ENCODE results near the gene AOC2.
"Not testable (repeated sequence)": the region's sequence is repeated elsewhere in the genome, so short reads cannot be mapped to it uniquely, and the experiment has no call there.

The AOC2 gene

GRCh38 chr17:42883802-42884558 is 39.6 kb downstream of the AOC2 start:
- no peak for DNase-seq

GRCh38 chr17:42885806-42886205 is 41.4 kb downstream of the AOC2 start:
- DNase-seq: not testable (repeated sequence)

GRCh38 chr17:42886283-42887176 is 42.1 kb downstream of the AOC2 start:
- no peak for DNase-seq

GRCh38 chr17:42889809-42890208 is 45.4 kb downstream of the AOC2 start:
- no peak for DNase-seq

GRCh38 chr17:42891539-42892152 is 47.3 kb downstream of the AOC2 start:
- no peak for DNase-seq

- DNase-seq: no peak
Measured at GRCh38 chr17:42893359-42893758, 49.0 kb downstream of the AOC2 start.

GRCh38 chr17:42894283-42895184 is 50.2 kb downstream of the AOC2 start:
- DNase-seq: no peak

GRCh38 chr17:42895185-42895555 is 50.8 kb downstream of the AOC2 start:
- peak; percentile 11 to 69 for DNase-seq

GRCh38 chr17:42898147-42898811 is 53.9 kb downstream of the AOC2 start:
- no peak for DNase-seq

GRCh38 chr17:42899981-42900380 is 55.6 kb downstream of the AOC2 start:
- DNase-seq: not testable (repeated sequence)

Data from SW 1271 (cell line).